Caco-2 (cell line): ENCODE measurements around the gene ITGAE. TPM values are rescaled to one million over a fixed set of nuclear protein-coding genes. Genes with fewer than 3 reads are reported as not detected.
"Not testable (repeated sequence)": the region's sequence is repeated elsewhere in the genome, so short reads cannot be mapped to it uniquely, and the experiment has no call there.

ENCODE experiments used
- BruUV-seq: library from RNA; stranded (reverse); fragments of 400-500 nt; replicated peaks from 2 replicates; lab custom pipeline; 2021; lab: Mats Ljungman, UMichigan
- CTCF ChIA-PET: fragments of 300-600 bp; sonication (Branson Sonifier 250); formaldehyde crosslinking; loops from one replicate; lab custom pipeline; 2022; ENCODE audit warnings: antibody characterized with exemption; lab: Charles Lee
- POLR2A ChIA-PET: fragments of 300-600 bp; sonication (Branson Sonifier 250); formaldehyde crosslinking; loops from one replicate; lab custom pipeline; 2022; ENCODE audit warnings: antibody characterized with exemption; lab: Charles Lee
- DNase-seq, 2 experiments: peaks; one replicate each; pipeline versions ENCODE4 v3.0.0 to v3.0.0-alpha.2; 2020 to 2022
- H3K27me3 ChIP-seq: replicated peaks from 2 replicates; pipeline ENCODE4 v1.6.0; 2011; ENCODE audit warnings: low read length; ENCODE audit not compliant: control insufficient read depth, insufficient read depth
- H3K36me3 ChIP-seq: 2 replicates; pipeline ENCODE4 v1.5.1; 2011; ENCODE audit warnings: low read length; ENCODE audit not compliant: control insufficient read depth, insufficient read depth
- H3K4me1 ChIP-seq: fragments of 250-450 bp; sonication (Bioruptor Pico); 2 replicates; pipeline ENCODE4 v1.5.1; 2020; ENCODE audit warnings: mild to moderate bottlenecking
- H3K4me3 ChIP-seq: 2 replicates; pipeline ENCODE4 v1.5.1; 2011; ENCODE audit warnings: low read depth, mild to moderate bottlenecking, control low read depth, low read length
- H3K9me3 ChIP-seq: fragments of 250-450 bp; sonication (Bioruptor Pico); 2 replicates; pipeline ENCODE4 v1.5.1; 2020; ENCODE audit warnings: mild to moderate bottlenecking, moderate library complexity
- H3K27ac Mint-ChIP-seq: one replicate; pipeline ENCODE4 v1.8.0; 2022; ENCODE audit warnings: mixed read lengths; ENCODE audit not compliant: unreplicated experiment
- H3K27me3 Mint-ChIP-seq: one replicate; pipeline ENCODE4 v1.8.0; 2022; ENCODE audit warnings: mixed read lengths; ENCODE audit not compliant: insufficient read depth, unreplicated experiment
- H3K36me3 Mint-ChIP-seq: one replicate; pipeline ENCODE4 v1.8.0; 2022; ENCODE audit warnings: mild to moderate bottlenecking, mixed read lengths; ENCODE audit not compliant: insufficient read depth, unreplicated experiment
- H3K4me1 Mint-ChIP-seq: one replicate; pipeline ENCODE4 v1.8.0; 2022; ENCODE audit warnings: low read depth, mixed read lengths; ENCODE audit not compliant: unreplicated experiment
- H3K4me3 Mint-ChIP-seq: one replicate; pipeline ENCODE4 v1.8.0; 2022; ENCODE audit warnings: mild to moderate bottlenecking, moderate library complexity, mixed read lengths; ENCODE audit not compliant: unreplicated experiment
- H3K9me3 Mint-ChIP-seq: one replicate; pipeline ENCODE4 v1.8.0; 2022; ENCODE audit warnings: mixed read lengths; ENCODE audit not compliant: unreplicated experiment
- CTCF ChIP-seq, 2 experiments: fragments of 200-600 bp in 1 of 2; IDR thresholded peaks; 1 replicate in 1 of 2; 2 replicates in 1 of 2; pipeline versions ENCODE4 v1.5.1 to v1.8.0; 2011 to 2022; ENCODE audit warnings: antibody characterized with exemption in 1 of 2, control low read depth in 1 of 2, inconsistent platforms in 1 of 2, low read depth in 1 of 2, low read length in 1 of 2, mild to moderate bottlenecking in 1 of 2, moderate library complexity in 1 of 2; ENCODE audit not compliant: insufficient read depth in 1 of 2, severe bottlenecking in 1 of 2, unreplicated experiment in 1 of 2
- intact Hi-C: fragments of 100-400 bp; cut with micrococcal nuclease; formaldehyde crosslinking; loops from one replicate; pipeline ENCODE4 v1.10.0; 2022; ENCODE audit not compliant: unreplicated experiment
- total RNA-seq: library from RNA; stranded (reverse); gene quantifications from 2 replicates; pipeline ENCODE4 v1.2.3, GENCODE V29; 2022

ITGAE gene
- total RNA-seq, 1 experiment from 2014 or later, result 12.8 TPM

- H3K36me3 Mint-ChIP-seq, result peaks cover 28% of the 10 kb centered on the region
- peak overlapping the region; percentile 80 for H3K4me3 Mint-ChIP-seq
- Histone ChIP-seq H3K9me3 (no peaks in the 10 kb centered on the region), H3K4me1 (0 out of 2 replicates have a peak, but pooled peaks cover 3% of the 10 kb centered on the region), H3K27me3 (no peaks in the 10 kb centered on the region), H3K36me3 (no peaks in the 10 kb centered on the region), H3K4me3 (peak overlapping the region; percentile 70)
- no peaks in the 10 kb centered on the region for H3K4me1 Mint-ChIP-seq
- intact Hi-C loops, result no loop called here
- no peak for DNase-seq
- TSS peak; percentile 42 for BruUV-seq
- no peaks in the 10 kb centered on the region for H3K9me3 Mint-ChIP-seq
- CTCF ChIA-PET, result interaction anchor here (0.7 to 1.1 kb wide), 2 partner anchors 90 to 162 kb away, joined by 3 to 4 read pairs; no protein-coding TSS in a partner anchor
- POLR2A ChIA-PET, result interaction anchor here (0.7 kb wide), 1 partner anchor 91 kb away, joined by 3 read pairs; no protein-coding TSS in a partner anchor
- H3K27ac Mint-ChIP-seq, result no peak overlapping the region
- TF ChIP-seq CTCF (IDR thresholded peaks at IDR 0.05; ENCODE audit: insufficient read depth in 1 of 2, low read depth in 1 of 2, low read length in 1 of 2, severe bottlenecking in 1 of 2, unreplicated experiment in 1 of 2), result no peak
- no peaks in the 10 kb centered on the region for H3K27me3 Mint-ChIP-seq
Observed at GRCh38 chr17:3845291-3845620, 44.3 kb upstream of the ITGAE start.

DNA sequence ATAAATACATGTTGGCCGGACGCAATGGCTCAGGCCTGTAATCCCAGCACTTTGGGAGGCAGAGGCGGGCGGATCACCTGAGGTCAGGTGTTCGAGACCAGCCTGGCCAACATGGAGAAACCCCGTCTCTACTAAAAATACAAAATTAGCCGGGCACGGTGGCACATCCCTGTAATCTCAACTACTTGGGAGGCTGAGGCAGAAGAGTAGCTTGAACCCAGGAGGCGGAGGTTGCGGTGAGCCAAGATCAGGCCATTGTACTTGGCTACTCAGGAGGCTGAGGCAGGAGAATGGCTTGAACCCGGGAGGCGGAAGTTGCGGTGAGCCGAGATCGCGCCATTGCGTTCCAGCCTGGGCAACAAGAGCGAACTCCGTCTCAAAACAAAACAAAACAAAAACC lies 43.6 kb upstream of the ITGAE start:
- H3K4me1 Mint-ChIP-seq, H3K27me3 ChIP-seq, DNase-seq, H3K4me1 ChIP-seq, intact Hi-C loops, BruUV-seq, H3K9me3 Mint-ChIP-seq, H3K27me3 Mint-ChIP-seq, H3K36me3 ChIP-seq, H3K9me3 ChIP-seq, H3K4me3 ChIP-seq, H3K27ac Mint-ChIP-seq: not testable (repeated sequence)
- Mint-ChIP-seq H3K36me3 (peaks cover 35% of the 10 kb centered on the region), H3K4me3 (peak overlapping the region; percentile 80)
- ChIA-PET POLR2A (interaction anchor here (0.6 kb wide), 1 partner anchor 17 kb away, joined by 5 read pairs; no protein-coding TSS in a partner anchor), CTCF (interaction anchor here (0.6 kb wide), 1 partner anchor 448 kb away, joined by 3 read pairs; no protein-coding TSS in a partner anchor)

DNA sequence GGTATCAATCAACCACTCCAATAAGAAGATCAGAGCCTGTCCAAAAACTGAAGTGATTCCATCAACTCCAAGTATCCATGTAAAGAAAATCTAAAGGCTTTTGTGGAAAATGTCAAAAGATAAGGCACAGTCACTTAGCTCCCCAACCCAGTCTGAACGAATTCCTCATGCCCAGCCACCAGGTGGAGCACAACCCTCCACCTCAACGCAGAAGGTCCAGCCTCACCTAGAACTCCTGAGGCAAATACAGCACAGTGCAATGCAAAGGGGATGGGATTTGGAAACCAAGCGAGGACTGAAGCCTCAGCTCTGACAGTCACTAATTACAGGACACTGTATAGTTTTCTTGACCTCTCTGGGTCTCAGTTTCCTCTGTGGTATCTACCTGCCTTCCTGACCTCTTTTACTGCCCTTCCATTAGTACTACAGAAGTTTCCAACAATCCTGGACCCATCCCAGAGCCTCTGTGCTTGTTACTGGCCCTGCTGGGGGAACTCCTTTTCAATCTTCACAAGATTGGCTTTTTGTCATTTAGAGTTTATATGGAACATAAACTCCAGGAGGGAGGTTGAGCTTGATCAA lies 43.0 kb upstream of the ITGAE start:
- Mint-ChIP-seq H3K9me3 (no peaks in the 10 kb centered on the region), H3K4me1 (no peaks in the 10 kb centered on the region), H3K4me3 (peak overlapping the region; percentile 80), H3K27me3 (no peaks in the 10 kb centered on the region), H3K27ac (no peak overlapping the region), H3K36me3 (peaks cover 37% of the 10 kb centered on the region)
- Histone ChIP-seq H3K4me1 (peaks cover 4% of the 10 kb centered on the region; the same call in 1 of the 2 replicates), H3K36me3 (no peaks in the 10 kb centered on the region), H3K9me3 (no peaks in the 10 kb centered on the region), H3K27me3 (no peaks in the 10 kb centered on the region), H3K4me3 (no peak overlapping the region)
- DNase-seq, result peak; percentile 39 to 42
- intact Hi-C loops, result no loop called here
- CTCF ChIA-PET, result interaction anchor here (0.6 to 1.0 kb wide), 3 partner anchors 23 to 448 kb away, joined by 3 to 4 read pairs (median 3); no protein-coding TSS in a partner anchor
- no TSS peak for BruUV-seq
- POLR2A ChIA-PET, result interaction anchor here (0.6 kb wide), 1 partner anchor 16 kb away, joined by 5 read pairs; no protein-coding TSS in a partner anchor
- peak; percentile 26 to 52 for TF ChIP-seq CTCF (IDR thresholded peaks at IDR 0.05; ENCODE audit: insufficient read depth in 1 of 2, low read depth in 1 of 2, low read length in 1 of 2, severe bottlenecking in 1 of 2, unreplicated experiment in 1 of 2)
